Stimulated activated CD8-positive, alpha-beta memory T cell treated with anti-CD3 and anti-CD28 coated beads, Interleukin-15, amount 100 ng/mL, for 24 hours (primary cell): ENCODE measurements around the gene TYMP.
"Not testable (repeated sequence)": the region's sequence is repeated elsewhere in the genome, so short reads cannot be mapped to it uniquely, and the experiment has no call there.

Source experiments
- DNase-seq: peaks from one replicate; pipeline ENCODE4 v3.0.0-alpha.2; 2020; ENCODE audit warnings: low read depth

Gene TYMP

DNA sequence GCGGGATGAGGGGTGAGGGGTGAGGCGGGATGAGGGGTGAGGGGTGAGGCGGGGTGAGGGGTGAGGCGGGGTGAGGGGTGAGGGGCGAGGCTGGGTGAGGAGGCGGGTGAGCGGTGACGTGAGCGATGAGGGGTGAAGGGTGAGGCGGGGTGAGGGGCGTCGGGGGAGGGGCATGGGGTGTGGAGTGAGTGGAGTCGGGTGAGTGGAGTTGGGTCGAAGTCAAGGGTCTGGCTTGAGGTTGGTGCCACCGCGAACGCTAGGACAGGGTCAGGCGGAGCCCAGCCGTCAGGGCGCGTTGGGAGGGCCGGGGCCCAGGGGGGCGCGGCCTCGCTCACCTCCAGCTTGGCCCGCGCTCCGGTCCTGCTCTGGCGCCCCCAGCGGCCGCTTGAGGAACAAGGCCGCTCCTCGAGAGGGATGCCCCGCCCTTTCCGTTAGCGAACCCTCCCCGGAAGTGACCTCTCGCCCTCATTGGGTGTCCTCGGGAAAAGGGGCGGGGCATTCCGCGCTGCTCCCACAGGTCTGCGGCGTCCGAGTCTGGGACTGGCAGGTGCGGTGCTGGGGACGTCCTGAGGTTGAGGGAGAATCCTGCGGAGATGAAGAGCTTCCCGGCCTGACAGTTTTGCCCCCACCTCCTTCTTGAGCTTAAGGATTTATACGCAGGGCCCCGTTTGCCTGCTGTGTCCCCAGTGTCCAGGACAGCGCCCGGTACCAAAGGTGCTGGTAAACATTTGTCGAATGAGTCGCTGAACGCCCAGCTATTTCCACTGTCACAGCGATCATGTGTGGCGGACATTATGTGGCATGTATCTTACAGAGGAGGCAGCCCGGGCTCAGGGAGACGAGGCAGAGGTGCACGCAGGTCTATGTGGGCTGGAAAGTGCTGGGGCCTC lies 33.0 kb upstream of the TYMP start, which contains the start of gene SYCE3:
SYCE3 (minus strand) TSS at position 397 of the 890 bp plus-strand sequence. CDS start 6,514 bp downstream, outside the sequence.
- DNase-seq = peak; percentile 97

GRCh38 chr22:50561401-50562358 lies 31.9 kb upstream of the TYMP start:
- no peak for DNase-seq

- DNase-seq = no peak
These were observed 30.2 kb upstream of the TYMP start for GRCh38 chr22:50560034-50560433.

DNA sequence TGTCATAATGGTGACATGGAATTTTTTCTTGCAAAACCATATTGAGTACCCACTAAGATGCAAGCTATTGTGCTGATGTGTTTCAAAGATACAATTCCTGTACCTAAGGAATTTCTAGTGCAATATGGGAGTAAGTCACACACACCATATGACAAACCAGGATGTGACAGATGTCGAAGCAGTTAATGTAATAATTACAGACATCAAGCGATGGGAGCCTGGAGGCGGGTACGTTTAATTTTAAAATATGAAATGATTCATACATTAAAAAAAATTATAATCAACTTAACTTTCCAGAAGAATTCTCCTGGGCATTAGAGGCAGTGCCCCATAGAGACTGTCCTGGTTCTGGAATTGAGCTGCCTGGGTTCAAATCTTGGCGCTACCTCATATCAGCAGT lies 26.9 kb upstream of the TYMP start:
- no peak for DNase-seq

DNA sequence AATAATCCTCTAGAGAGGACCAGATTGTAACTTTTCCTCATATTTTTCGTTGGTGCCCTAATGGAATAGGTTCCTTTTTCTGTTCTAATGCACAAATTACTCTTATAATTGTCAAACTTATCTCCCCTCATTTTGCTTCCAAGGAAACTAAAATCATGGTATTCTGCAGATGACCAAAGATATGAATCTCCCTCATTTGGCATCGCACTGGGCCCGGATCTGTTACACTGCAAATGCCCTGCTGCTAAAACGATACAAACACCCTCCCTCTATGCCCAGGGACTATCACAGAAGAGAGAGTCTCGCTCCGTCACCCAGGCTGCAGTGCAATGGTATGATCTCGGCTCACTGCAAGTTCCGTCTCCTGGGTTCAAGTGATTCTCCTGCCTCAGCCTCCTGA lies 23.5 kb upstream of the TYMP start:
- no peak for DNase-seq

DNA sequence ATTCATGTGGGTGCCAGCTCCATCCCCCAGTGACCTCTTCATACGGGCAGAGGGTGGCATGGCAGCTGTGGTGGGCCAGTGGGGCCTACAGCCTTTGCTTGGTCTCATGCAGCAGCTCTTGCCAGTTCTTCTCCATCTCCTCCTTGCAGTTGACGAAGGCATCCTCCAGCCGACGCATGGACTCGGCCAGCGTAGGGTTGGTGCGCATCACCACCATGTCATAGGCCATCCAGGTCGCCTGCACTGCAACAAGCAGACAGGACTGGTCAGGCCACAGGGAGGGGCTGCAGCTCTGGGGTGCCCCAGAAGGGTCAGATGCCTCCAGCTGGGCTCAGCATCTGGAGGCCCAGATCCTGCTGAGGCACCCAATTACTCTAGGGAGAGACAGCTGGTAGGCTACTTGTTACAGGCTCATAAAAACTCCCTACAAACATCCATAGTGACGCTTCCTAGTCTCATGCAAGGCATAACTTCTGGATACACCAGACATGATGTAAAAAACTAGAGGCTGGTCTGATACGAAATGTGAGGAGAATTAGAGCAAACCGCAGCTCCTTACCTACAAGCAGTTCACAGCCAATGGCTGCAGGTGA lies 21.4 kb upstream of the TYMP start:
- DNase-seq = no peak

DNA sequence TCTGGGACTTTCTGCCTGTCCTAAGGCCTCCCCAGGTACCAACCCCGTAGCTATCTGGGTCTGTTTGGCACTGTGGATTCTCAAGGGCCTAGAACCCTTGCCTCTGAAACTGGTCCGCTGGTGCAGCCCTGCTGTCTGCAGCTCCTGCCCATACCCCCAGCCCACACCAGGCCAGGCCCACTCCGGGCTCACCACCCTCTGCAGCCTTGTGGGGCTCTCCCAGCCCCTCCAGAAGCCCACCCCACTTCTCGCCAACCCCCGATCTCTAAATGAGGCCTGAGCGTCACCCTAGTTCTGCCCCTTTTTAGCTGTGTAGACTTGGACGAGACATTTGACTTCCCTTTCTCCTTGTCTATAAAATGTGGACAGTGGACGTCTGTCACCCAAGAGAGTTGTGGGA lies 20.6 kb upstream of the TYMP start:
- no peak for DNase-seq

DNA sequence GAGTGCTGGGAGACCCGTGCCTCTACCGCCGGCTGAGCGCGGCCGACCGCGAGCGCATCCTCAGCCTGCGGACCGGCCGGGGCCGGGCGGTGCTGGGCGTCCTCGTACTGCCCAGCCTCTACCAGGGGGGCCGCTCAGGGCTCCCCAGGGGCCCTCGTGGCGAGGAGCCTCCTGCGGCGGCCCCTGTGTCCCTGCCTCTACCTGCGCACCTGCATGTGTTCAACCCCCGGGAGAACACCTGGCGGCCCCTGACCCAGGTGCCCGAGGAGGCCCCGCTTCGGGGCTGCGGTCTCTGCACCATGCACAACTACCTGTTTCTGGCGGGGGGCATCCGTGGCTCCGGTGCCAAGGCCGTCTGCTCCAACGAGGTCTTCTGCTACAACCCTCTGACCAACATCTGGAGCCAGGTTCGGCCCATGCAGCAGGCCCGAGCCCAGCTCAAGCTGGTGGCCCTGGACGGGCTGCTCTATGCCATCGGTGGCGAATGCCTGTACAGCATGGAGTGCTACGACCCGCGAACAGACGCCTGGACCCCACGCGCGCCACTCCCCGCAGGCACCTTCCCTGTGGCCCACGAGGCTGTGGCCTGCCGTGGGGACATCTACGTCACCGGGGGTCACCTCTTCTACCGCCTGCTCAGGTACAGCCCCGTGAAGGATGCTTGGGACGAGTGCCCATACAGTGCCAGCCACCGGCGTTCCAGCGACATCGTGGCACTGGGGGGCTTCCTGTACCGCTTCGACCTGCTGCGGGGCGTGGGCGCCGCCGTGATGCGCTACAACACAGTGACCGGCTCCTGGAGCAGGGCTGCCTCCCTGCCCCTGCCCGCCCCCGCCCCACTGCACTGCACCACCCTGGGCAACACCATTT lies 19.3 kb upstream of the TYMP start:
- no peak for DNase-seq

DNA sequence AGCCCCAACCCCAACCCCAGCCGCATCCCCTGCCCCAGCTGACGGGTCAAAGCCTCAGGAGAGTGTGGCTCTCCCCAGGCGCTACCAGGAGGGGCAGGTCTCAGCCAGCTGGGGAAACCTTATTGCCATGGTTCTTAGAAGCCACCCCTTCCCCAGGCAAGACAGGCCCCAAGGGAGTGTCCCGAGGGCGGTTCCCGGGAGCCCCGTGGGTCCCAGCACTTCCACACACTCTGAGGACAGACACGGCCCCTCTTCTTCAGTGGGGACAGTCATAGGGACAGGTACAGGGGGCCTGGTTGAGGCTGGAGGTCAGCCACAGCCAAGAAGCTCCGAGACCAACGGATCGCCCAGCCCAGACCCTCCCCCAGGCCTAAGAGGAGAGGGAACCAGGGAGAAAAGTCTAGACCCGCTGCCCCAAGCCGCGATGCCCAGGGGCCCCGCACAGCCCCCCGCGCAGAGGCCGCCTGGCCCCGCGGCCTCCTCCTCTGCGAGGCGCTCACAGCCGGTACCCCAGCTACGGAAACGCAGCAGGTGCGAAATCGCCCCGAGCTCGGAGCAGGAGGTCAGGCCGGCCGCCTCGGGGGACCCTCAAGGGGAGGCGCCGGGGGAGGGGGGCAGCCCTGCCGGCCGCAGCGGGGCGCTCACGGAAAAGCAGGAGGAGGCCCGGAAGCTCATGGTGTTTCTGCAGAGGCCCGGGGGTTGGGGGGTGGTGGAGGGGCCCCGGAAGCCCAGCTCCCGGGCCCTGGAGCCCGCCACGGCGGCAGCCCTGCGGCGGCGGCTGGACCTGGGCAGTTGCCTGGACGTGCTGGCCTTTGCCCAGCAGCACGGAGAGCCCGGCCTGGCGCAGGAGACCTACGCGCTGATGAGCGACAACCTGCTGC lies 18.5 kb upstream of the TYMP start:
- DNase-seq = no peak

GRCh38 chr22:50547263-50547985 lies 17.6 kb upstream of the TYMP start:
- no peak for DNase-seq

DNA sequence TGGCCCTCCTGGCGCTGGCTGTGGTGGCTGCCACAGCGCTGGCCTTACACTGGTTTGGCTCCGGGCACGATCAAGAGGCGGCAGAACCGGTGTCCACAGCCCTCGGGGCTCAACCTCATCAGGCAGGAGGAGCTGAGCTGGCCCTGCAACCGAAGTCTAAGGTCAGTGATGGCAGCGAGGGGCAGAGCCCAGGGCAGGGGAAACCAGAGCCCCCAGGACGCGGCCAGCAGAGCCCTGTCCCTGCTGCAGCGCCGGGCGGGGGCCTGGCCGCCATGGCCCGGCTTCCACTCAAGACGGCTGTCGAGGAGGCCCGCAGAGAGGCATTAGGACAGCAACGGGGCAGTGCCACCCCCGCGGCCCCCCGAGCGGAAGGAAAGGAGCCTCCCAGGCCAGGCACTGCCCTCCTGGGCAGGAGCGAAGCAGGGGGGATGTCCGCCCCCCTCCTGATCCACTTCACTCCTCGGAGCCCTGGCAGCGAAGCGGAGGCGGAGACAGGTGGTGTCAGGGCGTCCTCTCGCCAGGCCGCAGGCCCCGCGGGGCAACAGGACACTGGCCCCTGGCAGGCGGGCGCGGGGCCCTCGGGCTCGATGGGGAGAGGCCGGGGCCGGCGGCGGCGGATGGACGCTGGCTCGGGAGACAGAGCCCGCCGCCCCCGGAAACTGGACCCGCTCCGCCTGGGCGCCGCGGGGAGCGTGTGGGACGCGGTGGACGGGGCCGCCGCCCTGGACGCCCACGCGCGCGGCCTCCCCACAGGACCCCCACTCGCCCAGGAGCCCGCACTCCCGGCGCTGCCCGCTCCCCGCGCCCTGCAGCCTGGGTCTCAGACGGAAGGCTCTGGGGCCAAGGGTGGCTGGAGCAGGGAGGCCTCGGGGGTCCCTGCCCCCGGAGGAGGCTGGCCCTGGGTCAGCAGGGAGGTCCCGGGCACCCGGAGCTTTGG lies 16.8 kb upstream of the TYMP start:
- DNase-seq = no peak

DNA sequence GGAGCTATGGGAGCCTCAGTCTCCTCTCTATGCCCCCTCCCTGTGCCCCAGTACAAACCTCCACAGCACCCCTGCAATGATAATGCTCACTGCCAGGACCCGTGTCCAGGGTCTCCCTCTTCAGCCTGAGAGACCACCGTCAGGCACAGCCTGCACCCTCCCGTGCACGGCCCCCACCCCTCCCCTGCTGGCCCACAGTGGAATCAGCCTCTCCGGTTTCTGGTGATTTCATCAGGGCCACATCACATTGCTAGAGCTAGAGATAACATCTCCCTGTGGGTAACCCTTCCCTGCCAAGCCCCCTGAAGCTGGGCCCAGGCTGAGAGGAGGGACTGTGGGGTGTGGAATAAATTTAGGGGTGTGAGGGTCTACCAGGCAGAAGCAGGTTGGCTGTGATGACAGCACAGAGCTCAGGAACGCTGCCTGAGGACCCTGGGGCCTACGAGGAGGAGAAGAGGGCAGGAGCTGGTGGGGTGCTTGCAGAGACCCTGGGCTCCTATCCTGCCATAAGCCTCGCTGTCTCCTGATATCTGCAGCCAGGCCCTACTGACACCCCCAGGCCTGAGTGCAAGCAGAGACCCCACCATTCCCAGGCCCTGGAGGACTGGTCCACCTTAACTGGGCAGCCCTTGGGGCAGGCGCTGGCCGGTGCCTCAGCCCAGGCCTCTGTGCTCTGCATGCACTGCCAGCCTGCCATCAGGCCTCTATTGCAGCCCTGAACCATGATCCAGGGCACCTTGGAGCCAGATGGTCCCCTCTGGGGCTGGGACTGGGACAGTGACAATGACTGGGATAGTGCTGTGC lies 15.9 kb upstream of the TYMP start, which contains the start of gene KLHDC7B:
KLHDC7B (plus strand) TSS at position 378 of the 804 bp plus-strand sequence; CDS start at position 723, 345 bp downstream.
- no peak for DNase-seq

- DNase-seq = no peak
These were observed 15.0 kb upstream of the TYMP start for GRCh38 chr22:50544746-50545253.

GRCh38 chr22:50544078-50544745 lies 14.4 kb upstream of the TYMP start:
- DNase-seq = peak; percentile 53

DNA sequence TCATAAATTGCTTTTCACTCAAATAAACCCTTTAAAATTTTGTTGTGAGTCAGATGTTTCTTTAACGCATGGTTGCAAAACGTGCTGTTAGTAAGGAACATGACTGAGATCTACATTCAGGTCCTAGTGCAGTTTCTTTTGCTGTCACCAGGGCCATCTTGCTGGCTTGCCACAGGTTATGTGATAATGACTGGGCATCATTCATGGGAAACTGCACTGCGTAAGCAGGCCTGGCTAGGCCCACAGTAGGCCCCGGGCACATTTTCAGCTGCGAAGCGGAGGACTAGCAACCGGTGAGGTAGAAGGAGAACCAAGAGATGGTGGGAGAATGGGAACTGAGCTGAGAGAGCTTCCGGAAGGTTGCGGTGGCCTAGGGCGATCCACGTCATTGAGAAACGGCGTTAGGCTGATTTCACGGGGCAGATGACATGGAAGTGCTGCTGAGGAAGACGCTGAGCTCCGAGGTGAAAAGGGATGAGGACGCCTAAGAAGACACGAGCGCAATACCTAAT lies 12.7 kb upstream of the TYMP start:
- DNase-seq = no peak

DNA sequence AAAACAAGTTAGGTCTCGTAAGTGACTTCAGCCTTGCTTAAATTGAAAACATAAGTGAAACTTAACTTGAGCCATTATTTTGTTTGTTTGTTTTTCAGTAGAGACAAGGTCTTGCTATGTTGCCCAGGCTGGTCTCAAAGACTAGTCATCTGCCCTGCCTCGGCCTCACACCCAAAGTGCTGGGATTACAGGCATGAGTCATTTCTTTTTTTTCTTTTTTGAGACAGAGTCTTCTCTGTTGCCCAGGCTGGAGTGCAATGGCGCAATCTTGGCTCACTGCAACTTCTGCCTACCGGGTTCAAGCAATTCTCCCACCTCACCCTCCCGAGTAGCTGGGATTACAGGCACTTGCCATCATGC lies 11.8 kb upstream of the TYMP start:
- DNase-seq = not testable (repeated sequence)

GRCh38 chr22:50540381-50540780 lies 10.6 kb upstream of the TYMP start:
- no peak for DNase-seq
